ENCODE data around the gene PPP4R2.
"Not testable (repeated sequence)": the region's sequence is repeated elsewhere in the genome, so short reads cannot be mapped to it uniquely, and the experiment has no call there.

The PPP4R2 gene

DNA sequence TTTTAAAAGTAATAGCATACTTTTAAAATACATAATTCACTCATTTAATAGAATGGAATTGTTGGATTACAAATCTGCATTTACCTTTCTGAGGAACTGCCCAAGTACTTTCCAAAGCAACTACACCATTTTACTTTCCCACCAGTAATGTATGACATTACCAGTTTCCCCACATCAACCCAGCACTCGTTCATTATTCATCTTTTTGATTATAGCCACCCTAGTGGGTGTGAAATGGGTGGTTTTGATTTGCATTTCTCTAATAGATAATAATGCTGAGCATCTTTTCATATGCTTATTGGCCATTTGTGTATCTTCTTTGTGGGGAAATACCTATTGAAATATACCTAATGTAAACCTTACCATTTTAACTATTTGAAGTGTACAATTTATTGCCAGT is 46.8 kb downstream of the PPP4R2 start:
- WGBS (ENCODE audit: insufficient coverage, insufficient read length) = no CpG with 5 or more reads among the region's 1 CpG
- Histone ChIP-seq H3K4me3 (ENCODE audit: low read length) (no peak overlapping the region), H3K27ac (ENCODE audit: low read length) (no peak overlapping the region), H3K27me3 (ENCODE audit: control insufficient read depth, insufficient read depth, low read length) (no peaks in the 10 kb centered on the region), H3K4me1 (ENCODE audit: control insufficient read depth, insufficient read depth, low read length) (0 out of 2 replicates have a peak, but pooled peaks cover 2% of the 10 kb centered on the region), H3K36me3 (ENCODE audit: control insufficient read depth, insufficient read depth, low read length) (no peaks in the 10 kb centered on the region), H3K9me3 (ENCODE audit: control insufficient read depth, insufficient read depth, low read length) (no peaks in the 10 kb centered on the region)
- DNase-seq (ENCODE audit: low read depth, low spot score) = no peak

GRCh38 chr3:73045391-73045790 is 48.8 kb downstream of the PPP4R2 start:
- no peaks in the 10 kb centered on the region for H3K9me3 ChIP-seq (ENCODE audit: control insufficient read depth, insufficient read depth, low read length)
- H3K36me3 ChIP-seq (ENCODE audit: control insufficient read depth, insufficient read depth, low read length) = no peaks in the 10 kb centered on the region
- DNase-seq (ENCODE audit: low read depth, low spot score) = no peak
- H3K4me1 ChIP-seq (ENCODE audit: control insufficient read depth, insufficient read depth, low read length) = 0 out of 2 replicates have a peak, but pooled peaks cover 2% of the 10 kb centered on the region
- H3K27me3 ChIP-seq (ENCODE audit: control insufficient read depth, insufficient read depth, low read length) = no peaks in the 10 kb centered on the region
- no CpG with 5 or more reads among the region's 6 CpGs for WGBS (ENCODE audit: insufficient coverage, insufficient read length)
- H3K27ac ChIP-seq (ENCODE audit: low read length) = no peak overlapping the region
- H3K4me3 ChIP-seq (ENCODE audit: low read length) = no peak overlapping the region

DNA sequence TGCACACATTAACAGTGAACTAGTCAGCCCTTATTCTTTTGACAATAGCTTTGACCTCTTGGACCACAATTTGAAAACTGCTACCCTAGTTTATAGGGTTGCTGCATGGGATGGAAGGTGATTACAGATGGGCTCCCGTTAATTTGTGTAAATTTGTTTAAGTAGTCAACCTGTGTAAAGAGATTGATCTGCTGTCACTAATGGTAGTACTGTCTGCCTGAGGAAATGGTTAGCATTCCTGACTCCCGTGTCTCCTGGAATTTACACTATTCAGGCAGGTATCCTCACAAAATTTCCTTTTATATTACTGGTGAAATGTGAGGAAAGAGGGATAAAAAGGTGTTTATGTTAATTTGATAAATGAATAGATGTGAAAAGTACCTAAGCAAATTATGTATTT is 49.6 kb downstream of the PPP4R2 start:
- no peaks in the 10 kb centered on the region for H3K36me3 ChIP-seq (ENCODE audit: control insufficient read depth, insufficient read depth, low read length)
- no CpG with 5 or more reads among the region's 2 CpGs for WGBS (ENCODE audit: insufficient coverage, insufficient read length)
- DNase-seq (ENCODE audit: low read depth, low spot score) = no peak

GRCh38 chr3:73049319-73049718 is 52.7 kb downstream of the PPP4R2 start:
- no CpG with 5 or more reads among the region's 10 CpGs for WGBS (ENCODE audit: insufficient coverage, insufficient read length)
- H3K9me3 ChIP-seq (ENCODE audit: control insufficient read depth, insufficient read depth, low read length) = no peaks in the 10 kb centered on the region
- no peaks in the 10 kb centered on the region for H3K27me3 ChIP-seq (ENCODE audit: control insufficient read depth, insufficient read depth, low read length)
- H3K27ac ChIP-seq (ENCODE audit: low read length) = no peak overlapping the region
- H3K4me1 ChIP-seq (ENCODE audit: control insufficient read depth, insufficient read depth, low read length) = 0 out of 2 replicates have a peak, but pooled peaks cover 2% of the 10 kb centered on the region
- no peak for DNase-seq (ENCODE audit: low read depth, low spot score)
- no peaks in the 10 kb centered on the region for H3K36me3 ChIP-seq (ENCODE audit: control insufficient read depth, insufficient read depth, low read length)
- no peak overlapping the region for H3K4me3 ChIP-seq (ENCODE audit: low read length)

More for the DNA sequence above, 49.6 kb downstream of the PPP4R2 start:
- Histone ChIP-seq H3K27me3 (ENCODE audit: control insufficient read depth, insufficient read depth, low read length) (no peaks in the 10 kb centered on the region), H3K4me3 (ENCODE audit: low read length) (no peak overlapping the region), H3K4me1 (ENCODE audit: control insufficient read depth, insufficient read depth, low read length) (0 out of 2 replicates have a peak, but pooled peaks cover 2% of the 10 kb centered on the region), H3K9me3 (ENCODE audit: control insufficient read depth, insufficient read depth, low read length) (no peaks in the 10 kb centered on the region), H3K27ac (ENCODE audit: low read length) (no peak overlapping the region)

- WGBS (ENCODE audit: insufficient coverage, insufficient read length) = no CpG with 5 or more reads among the region's 2 CpGs
- no peak for DNase-seq (ENCODE audit: low read depth, low spot score)
- Histone ChIP-seq H3K27ac (ENCODE audit: low read length) (no peak overlapping the region), H3K27me3 (ENCODE audit: control insufficient read depth, insufficient read depth, low read length) (no peaks in the 10 kb centered on the region), H3K36me3 (ENCODE audit: control insufficient read depth, insufficient read depth, low read length) (no peaks in the 10 kb centered on the region), H3K4me3 (ENCODE audit: low read length) (no peak overlapping the region), H3K9me3 (ENCODE audit: control insufficient read depth, insufficient read depth, low read length) (no peaks in the 10 kb centered on the region), H3K4me1 (ENCODE audit: control insufficient read depth, insufficient read depth, low read length) (no peaks in the 10 kb centered on the region)
Observed at GRCh38 chr3:73052857-73053256, 56.2 kb downstream of the PPP4R2 start.

DNA sequence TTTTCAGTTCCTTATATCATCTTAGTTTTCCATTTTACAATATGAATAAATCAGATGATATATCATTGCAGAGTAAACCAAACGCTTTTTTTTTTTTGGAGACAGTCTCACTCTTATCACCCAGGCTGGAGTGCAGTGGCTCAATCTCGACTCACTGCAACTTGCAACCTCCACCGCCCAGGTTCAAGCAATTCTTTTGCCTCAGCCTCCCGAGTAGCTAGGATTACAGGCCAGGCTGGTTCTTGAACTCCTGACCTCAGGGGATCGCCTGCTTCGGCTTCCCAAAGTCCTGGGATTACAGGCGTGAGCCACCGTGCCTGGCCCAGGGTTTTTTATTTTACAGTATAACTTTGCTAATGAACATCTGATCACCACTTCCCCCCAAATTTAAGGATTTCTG is 59.0 kb downstream of the PPP4R2 start:
- no peaks in the 10 kb centered on the region for H3K4me1 ChIP-seq (ENCODE audit: control insufficient read depth, insufficient read depth, low read length)
- H3K27me3 ChIP-seq (ENCODE audit: control insufficient read depth, insufficient read depth, low read length) = no peaks in the 10 kb centered on the region
- H3K36me3 ChIP-seq (ENCODE audit: control insufficient read depth, insufficient read depth, low read length) = no peaks in the 10 kb centered on the region
- no CpG with 5 or more reads among the region's 8 CpGs for WGBS (ENCODE audit: insufficient coverage, insufficient read length)
- H3K9me3 ChIP-seq (ENCODE audit: control insufficient read depth, insufficient read depth, low read length) = no peaks in the 10 kb centered on the region
- no peak for DNase-seq (ENCODE audit: low read depth, low spot score)
- no peak overlapping the region for H3K27ac ChIP-seq (ENCODE audit: low read length)
- no peak overlapping the region for H3K4me3 ChIP-seq (ENCODE audit: low read length)

DNA sequence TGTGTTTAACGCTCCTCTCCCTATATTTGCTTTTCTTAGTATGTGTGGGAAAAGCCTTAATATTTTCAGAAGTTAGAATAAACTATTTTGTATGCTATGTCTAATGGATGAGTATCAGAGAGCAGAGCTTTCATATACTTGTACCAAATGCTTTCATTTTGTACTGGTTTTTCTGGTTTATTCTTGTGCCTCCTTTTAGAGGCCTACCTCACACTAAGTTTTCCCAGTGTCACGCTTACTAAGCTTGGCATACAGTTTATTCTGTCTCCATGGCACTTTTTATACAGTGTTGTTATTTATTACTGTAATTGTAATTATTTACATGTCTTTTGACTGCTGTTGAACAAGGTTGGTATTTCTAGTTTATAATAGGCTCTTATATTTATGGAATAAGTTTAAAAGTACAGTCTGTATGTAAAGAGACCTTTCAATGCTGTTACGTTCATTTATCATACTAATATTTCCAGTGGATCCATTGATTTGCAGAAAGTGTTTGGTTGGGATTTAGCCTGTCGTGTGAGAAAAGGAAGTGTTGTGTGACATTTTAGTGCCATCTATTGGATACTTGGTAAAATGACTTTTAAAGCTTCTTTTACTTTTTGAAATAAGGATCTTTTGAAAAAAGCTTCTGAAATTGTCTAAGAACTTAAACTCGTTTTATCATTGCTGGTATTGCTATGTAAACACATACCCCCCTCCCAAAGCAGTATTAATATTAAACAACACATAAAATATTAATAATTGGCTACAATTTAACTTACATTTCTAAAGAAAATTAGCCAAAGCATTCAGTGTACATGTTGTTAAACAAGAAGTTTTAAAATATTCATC is 59.6 kb downstream of the PPP4R2 start:
- Histone ChIP-seq H3K27me3 (ENCODE audit: control insufficient read depth, insufficient read depth, low read length) (no peaks in the 10 kb centered on the region), H3K4me3 (ENCODE audit: low read length) (no peak overlapping the region), H3K9me3 (ENCODE audit: control insufficient read depth, insufficient read depth, low read length) (no peaks in the 10 kb centered on the region), H3K36me3 (ENCODE audit: control insufficient read depth, insufficient read depth, low read length) (no peaks in the 10 kb centered on the region), H3K4me1 (ENCODE audit: control insufficient read depth, insufficient read depth, low read length) (no peaks in the 10 kb centered on the region), H3K27ac (ENCODE audit: low read length) (no peak overlapping the region)
- no CpG with 5 or more reads among the region's 5 CpGs for WGBS (ENCODE audit: insufficient coverage, insufficient read length)
- no peak for DNase-seq (ENCODE audit: low read depth, low spot score)

DNA sequence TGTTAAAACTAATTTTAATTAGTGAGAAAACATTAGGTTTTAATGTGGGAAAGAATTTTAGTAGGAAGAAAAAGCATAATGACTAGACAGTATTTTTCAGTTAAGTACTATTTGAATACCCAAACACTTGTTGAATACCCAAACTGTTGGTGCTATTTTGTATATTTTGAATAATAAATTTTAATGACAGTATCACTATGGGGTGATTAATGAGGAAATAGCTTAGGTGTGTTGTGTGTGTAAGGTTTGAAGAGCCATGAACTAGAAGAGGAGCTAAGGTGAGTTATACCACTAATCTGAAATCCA is 60.2 kb downstream of the PPP4R2 start:
- DNase-seq (ENCODE audit: low read depth, low spot score) = no peak
- H3K4me1 ChIP-seq (ENCODE audit: control insufficient read depth, insufficient read depth, low read length) = no peaks in the 10 kb centered on the region
- no peak overlapping the region for H3K27ac ChIP-seq (ENCODE audit: low read length)
- no peaks in the 10 kb centered on the region for H3K9me3 ChIP-seq (ENCODE audit: control insufficient read depth, insufficient read depth, low read length)
- H3K27me3 ChIP-seq (ENCODE audit: control insufficient read depth, insufficient read depth, low read length) = no peaks in the 10 kb centered on the region
- no peak overlapping the region for H3K4me3 ChIP-seq (ENCODE audit: low read length)
- no peaks in the 10 kb centered on the region for H3K36me3 ChIP-seq (ENCODE audit: control insufficient read depth, insufficient read depth, low read length)

DNA sequence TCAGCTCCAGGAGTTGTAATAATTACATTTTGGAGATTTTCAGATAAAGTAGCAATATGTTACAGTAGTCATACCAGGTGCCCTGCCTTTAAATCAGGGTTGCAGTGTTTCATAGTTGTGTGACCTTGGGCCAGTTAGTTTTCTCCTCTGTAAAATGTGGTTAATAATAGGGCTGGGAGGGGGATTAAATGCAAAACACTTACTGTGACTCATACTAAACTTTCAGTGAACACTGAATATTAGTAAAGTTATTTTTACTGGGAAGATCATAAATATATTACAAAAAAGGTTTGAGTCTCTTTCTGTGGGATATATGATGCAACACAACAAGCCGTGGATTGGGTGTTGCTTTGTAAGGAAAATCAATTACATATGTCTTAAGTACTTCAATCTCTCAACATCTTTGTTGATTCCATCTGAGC is 63.7 kb downstream of the PPP4R2 start:
- Histone ChIP-seq H3K27me3 (ENCODE audit: control insufficient read depth, insufficient read depth, low read length) (no peaks in the 10 kb centered on the region), H3K4me1 (ENCODE audit: control insufficient read depth, insufficient read depth, low read length) (no peaks in the 10 kb centered on the region), H3K27ac (ENCODE audit: low read length) (no peak overlapping the region), H3K36me3 (ENCODE audit: control insufficient read depth, insufficient read depth, low read length) (peaks cover 12% of the 10 kb centered on the region; the same call in 1 of the 2 replicates), H3K9me3 (ENCODE audit: control insufficient read depth, insufficient read depth, low read length) (no peaks in the 10 kb centered on the region), H3K4me3 (ENCODE audit: low read length) (no peak overlapping the region)
- WGBS (ENCODE audit: insufficient coverage, insufficient read length) = no CpG with 5 or more reads among the region's 1 CpG
- DNase-seq (ENCODE audit: low read depth, low spot score) = no peak

GRCh38 chr3:73061416-73061815 is 64.8 kb downstream of the PPP4R2 start, which contains the start of gene EBLN2:
Gene EBLN2 (plus strand): TSS chr3:73061659. CDS start chr3:73062082, 423 bp downstream.
- no peaks in the 10 kb centered on the region for H3K9me3 ChIP-seq (ENCODE audit: control insufficient read depth, insufficient read depth, low read length)
- DNase-seq (ENCODE audit: low read depth, low spot score) = no peak
- no CpG with 5 or more reads among the region's 2 CpGs for WGBS (ENCODE audit: insufficient coverage, insufficient read length)
- H3K27me3 ChIP-seq (ENCODE audit: control insufficient read depth, insufficient read depth, low read length) = no peaks in the 10 kb centered on the region
- no peaks in the 10 kb centered on the region for H3K4me1 ChIP-seq (ENCODE audit: control insufficient read depth, insufficient read depth, low read length)
- no peak within 1 kb of the TSS for H3K27ac ChIP-seq (ENCODE audit: low read length)
- peaks cover 12% of the 10 kb centered on the region; the same call in 1 of the 2 replicates for H3K36me3 ChIP-seq (ENCODE audit: control insufficient read depth, insufficient read depth, low read length)
- H3K4me3 ChIP-seq (ENCODE audit: low read length) = no peak within 1 kb of the TSS

DNA sequence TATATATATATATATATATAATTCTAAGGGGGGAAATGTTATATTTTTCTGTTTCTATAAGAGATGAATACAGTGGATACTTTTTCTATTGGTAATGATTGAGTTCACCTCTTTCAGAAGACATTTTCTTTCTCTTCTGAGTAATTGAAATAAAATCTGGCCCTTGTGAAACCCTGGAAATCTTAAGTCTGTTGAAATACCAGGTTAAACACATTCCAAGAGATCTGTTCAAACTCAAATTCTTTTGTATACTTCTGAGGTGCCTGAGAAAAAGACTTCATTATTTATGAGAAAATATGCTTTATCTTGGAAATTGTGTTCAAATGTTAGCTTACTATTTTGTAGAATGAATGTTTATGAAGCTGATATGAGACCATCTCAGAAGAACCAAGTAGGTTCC is 69.6 kb downstream of the PPP4R2 start:
- not testable (repeated sequence) for H3K4me3 ChIP-seq (ENCODE audit: low read length); DNase-seq (ENCODE audit: low read depth, low spot score); H3K27ac ChIP-seq (ENCODE audit: low read length); H3K9me3 ChIP-seq (ENCODE audit: control insufficient read depth, insufficient read depth, low read length); H3K27me3 ChIP-seq (ENCODE audit: control insufficient read depth, insufficient read depth, low read length); H3K4me1 ChIP-seq (ENCODE audit: control insufficient read depth, insufficient read depth, low read length)
- peaks cover 12% of the 10 kb centered on the region; the same call in 1 of the 2 replicates for H3K36me3 ChIP-seq (ENCODE audit: control insufficient read depth, insufficient read depth, low read length)

All from iPS DF 6.9 (cell line).